Umbilical cord (tissue), 2 donors: ENCODE data around the gene CATSPERZ. TPM values are rescaled to one million over a fixed set of nuclear protein-coding genes. Genes with fewer than 3 reads are reported as not detected.
A peak's percentile ranks its signal among the peaks of the same experiment; 100 is the strongest.

ENCODE experiments used
- DNase-seq: peaks from one replicate; pipeline ENCODE4 v3.0.0-alpha.2; 2015; ENCODE audit warnings: low spot score
- total RNA-seq: library from RNA; depleted of rRNA; stranded (reverse); fragments of >200 nt; gene quantifications from one replicate; pipeline ENCODE4 v1.2.3, GENCODE V29; 2014; ENCODE audit warnings: low replicate concordance; ENCODE audit not compliant: insufficient read depth

The CATSPERZ gene
- total RNA-seq, 1 donor from 2014 or later, result not detected

GRCh38 chr11:64263947-64264317 lies 36.2 kb upstream of the CATSPERZ start:
- DNase-seq, result no peak

- peak; percentile 81 for DNase-seq
Measured at GRCh38 chr11:64264371-64264852, 35.7 kb upstream of the CATSPERZ start.

GRCh38 chr11:64265176-64266160 lies 34.7 kb upstream of the CATSPERZ start:
- no peak for DNase-seq

GRCh38 chr11:64266339-64266738 lies 33.8 kb upstream of the CATSPERZ start:
- no peak for DNase-seq

GRCh38 chr11:64267207-64267945 lies 32.8 kb upstream of the CATSPERZ start:
- no peak for DNase-seq

- DNase-seq, result peak; percentile 90
Measured at GRCh38 chr11:64268025-64268892, 31.9 kb upstream of the CATSPERZ start.

- no peak for DNase-seq
Measured at GRCh38 chr11:64268893-64269539, 31.1 kb upstream of the CATSPERZ start.

GRCh38 chr11:64269540-64270220 lies 30.5 kb upstream of the CATSPERZ start:
- peak; percentile 100 for DNase-seq

- no peak for DNase-seq
Measured at GRCh38 chr11:64275031-64275800, 24.9 kb upstream of the CATSPERZ start.

- DNase-seq, result no peak
Measured at GRCh38 chr11:64275841-64276240, 24.3 kb upstream of the CATSPERZ start.

- DNase-seq, result no peak
Measured at GRCh38 chr11:64276653-64277431, 23.3 kb upstream of the CATSPERZ start.

GRCh38 chr11:64278576-64279190 lies 21.5 kb upstream of the CATSPERZ start:
- no peak for DNase-seq

GRCh38 chr11:64281957-64282770 lies 18.0 kb upstream of the CATSPERZ start:
- DNase-seq, result no peak

- DNase-seq, result no peak
Measured at GRCh38 chr11:64283092-64283491, 17.1 kb upstream of the CATSPERZ start.

GRCh38 chr11:64284048-64284961 lies 15.9 kb upstream of the CATSPERZ start, which contains the start of gene BAD:
Gene BAD, minus strand, starts transcription at chr11:64284665. Its CDS starts 297 bp downstream, at chr11:64284368.
- peak; percentile 97 for DNase-seq
